Pancreas (tissue), 10 donors: Measurements from ENCODE around the gene TGFA. TPM values are rescaled to one million over a fixed set of nuclear protein-coding genes. Genes with fewer than 3 reads are reported as not detected.

Source experiments
- ATAC-seq, 4 donors: fragments of 200-7000 bp; cut with Tn5 transposase; one replicate each; pipeline versions ENCODE4 v1.8.0 to v1.9.1; 2020; ENCODE audit warnings: mild to moderate bottlenecking in 4 of 4, moderate library complexity in 4 of 4
- DNase-seq, 6 donors: peaks; one replicate each; pipeline ENCODE4 v3.0.0-alpha.2; 2020
- FAIRE-seq: peaks from 2 replicates; lab custom pipeline; 2012; peaks lifted over from hg19 to GRCh38; lab: Jason Lieb, UNC
- H3K27ac ChIP-seq, 4 donors: fragments of 200-600 bp; sonication (generic); 1 replicate in 3 of 4; 2 replicates in 1 of 4; pipeline versions ENCODE4 v1.5.0 to v1.8.0; 2020
- H3K27me3 ChIP-seq, 4 donors: fragments of 200-600 bp; one replicate each; pipeline ENCODE4 v1.8.0; 2021
- H3K36me3 ChIP-seq, 3 donors: fragments of 200-600 bp; sonication (generic) in 1 of 3; one replicate each; pipeline versions ENCODE4 v1.5.0 to v1.8.0; 2020 to 2021
- H3K4me1 ChIP-seq, 3 donors: fragments of 200-600 bp; one replicate each; pipeline ENCODE4 v1.8.0; 2021
- H3K4me3 ChIP-seq, 4 donors: fragments of 200-600 bp; sonication (generic) in 2 of 4; one replicate each; pipeline versions ENCODE4 v1.5.0 to v1.8.0; 2020 to 2021
- H3K9me3 ChIP-seq, 4 donors: fragments of 200-600 bp; one replicate each; pipeline ENCODE4 v1.8.0; 2021
- WGBS, 2 donors: extraction: QIAGEN DNeasy Blood & Tissue Kit; methylation state at CpG; one replicate each; pipeline ENCODE4 v1.1.7; 2013; 5-methylcytosine and 5-hydroxymethylcytosine counted together
- intact Hi-C, 3 donors: fragments of 100-400 bp; cut with DNase I; formaldehyde crosslinking; loops; one replicate each; pipeline versions ENCODE4 v1.11.1 to v1.14.2; 2022
- polyA plus RNA-seq, 2 donors: library from polyadenylated mRNA; stranded (reverse); fragments of 200-250 nt; gene quantifications; one replicate each; pipeline ENCODE4 v1.2.3, GENCODE V29; 2013
- total RNA-seq, 6 donors: library from RNA; stranded (reverse); fragmentation: NEBNext Ultra II Directional in 4 of 6; extraction: Animal tissue kit (Norgen Biotek cat#: 25700) in 4 of 6; gene quantifications; one replicate each; pipeline versions ENCODE4 v1.2.1 to v1.2.4, GENCODE V29; 2021 to 2023
- TF ChIP-seq, protein P1 (sequence below), 4 donors: fragments of 200-600 bp; sonication (generic) in 3 of 4; IDR thresholded peaks; one replicate each; pipeline versions ENCODE4 v1.5.0 to v1.8.0; 2021; ENCODE audit warnings: antibody characterized with exemption in 4 of 4
- donor health status: healthy with polysubstance abuse.
- donor health status: DM: no; HTN: no; CAD: no; lungs with moderate emphysema.
- donor health status: DM: no; HTN: no; CAD: no.
- donor health status: control.
- donor health status: control.
- donor health status: Bipolar disorder and iron deficiency.
- donor health status: DM: yes; HTN: yes; CAD: no.
- donor health status: DM: no; HTN: no; CAD: no.
- donor health status: DM: no; HTN: no; CAD: no.
- donor health status: DM: yes; HTN: yes; CAD: no.

The TGFA gene
- total and polyA plus RNA-seq, 8 donors, result 3.8 to 13.2 (median 7.4) TPM

DNA sequence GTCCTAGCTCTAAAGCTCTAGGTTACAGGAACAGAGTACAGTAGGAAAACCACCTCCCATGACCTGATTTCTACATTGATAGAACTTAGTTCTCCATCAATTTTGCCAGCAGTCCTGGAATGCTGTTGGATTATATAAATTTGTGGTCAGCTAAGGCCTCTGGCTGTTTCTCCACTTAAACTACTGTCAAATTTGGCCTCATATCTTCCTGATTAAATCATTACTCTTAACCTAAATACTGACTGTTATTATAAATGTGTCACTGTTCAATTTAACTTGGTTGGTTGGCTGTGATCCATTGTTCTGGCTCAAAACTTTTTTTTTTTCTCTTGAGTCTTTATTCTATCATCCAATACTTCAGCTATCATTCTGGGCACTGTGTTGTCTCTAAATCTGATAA is 71.2 kb downstream of the TGFA start:
- no peaks in the 10 kb centered on the region for H3K9me3 ChIP-seq
- DNase-seq (no peak), FAIRE-seq (no peak), ATAC-seq (no peak)
- TF ChIP-seq, protein P1, sequence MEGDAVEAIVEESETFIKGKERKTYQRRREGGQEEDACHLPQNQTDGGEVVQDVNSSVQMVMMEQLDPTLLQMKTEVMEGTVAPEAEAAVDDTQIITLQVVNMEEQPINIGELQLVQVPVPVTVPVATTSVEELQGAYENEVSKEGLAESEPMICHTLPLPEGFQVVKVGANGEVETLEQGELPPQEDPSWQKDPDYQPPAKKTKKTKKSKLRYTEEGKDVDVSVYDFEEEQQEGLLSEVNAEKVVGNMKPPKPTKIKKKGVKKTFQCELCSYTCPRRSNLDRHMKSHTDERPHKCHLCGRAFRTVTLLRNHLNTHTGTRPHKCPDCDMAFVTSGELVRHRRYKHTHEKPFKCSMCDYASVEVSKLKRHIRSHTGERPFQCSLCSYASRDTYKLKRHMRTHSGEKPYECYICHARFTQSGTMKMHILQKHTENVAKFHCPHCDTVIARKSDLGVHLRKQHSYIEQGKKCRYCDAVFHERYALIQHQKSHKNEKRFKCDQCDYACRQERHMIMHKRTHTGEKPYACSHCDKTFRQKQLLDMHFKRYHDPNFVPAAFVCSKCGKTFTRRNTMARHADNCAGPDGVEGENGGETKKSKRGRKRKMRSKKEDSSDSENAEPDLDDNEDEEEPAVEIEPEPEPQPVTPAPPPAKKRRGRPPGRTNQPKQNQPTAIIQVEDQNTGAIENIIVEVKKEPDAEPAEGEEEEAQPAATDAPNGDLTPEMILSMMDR (IDR thresholded peaks at IDR 0.05), result no peak
- no peak overlapping the region for H3K27ac ChIP-seq
- no peaks in the 10 kb centered on the region for H3K36me3 ChIP-seq
- H3K4me1 ChIP-seq, result no peaks in the 10 kb centered on the region
- H3K27me3 ChIP-seq, result no peaks in the 10 kb centered on the region
- intact Hi-C loops, result no loop called here
- H3K4me3 ChIP-seq, result no peak overlapping the region

- H3K36me3 ChIP-seq, result no peaks in the 10 kb centered on the region
- FAIRE-seq (no peak), ATAC-seq (no peak)
Measured at GRCh38 chr2:70480468-70480867, 73.2 kb downstream of the TGFA start.

DNA sequence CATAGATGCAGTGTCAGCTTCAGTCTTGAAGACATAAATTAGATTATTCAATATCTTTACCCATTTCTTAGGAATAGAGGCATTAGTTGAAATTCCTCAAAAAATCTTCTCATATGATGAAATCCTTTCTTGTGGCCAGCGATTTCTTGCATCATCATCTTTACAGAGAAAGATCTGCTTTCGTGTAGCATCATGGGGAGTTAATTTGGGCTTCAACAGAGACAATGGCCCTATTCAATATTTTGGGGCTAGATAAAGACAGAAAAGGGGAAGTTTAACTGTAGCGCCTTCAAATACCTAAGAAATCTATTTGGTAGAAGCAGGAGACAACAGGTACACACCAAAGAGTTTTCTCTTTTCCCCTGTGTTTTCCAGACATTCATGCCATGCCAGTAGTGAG is 73.8 kb downstream of the TGFA start:
- DNase-seq (no peak), ATAC-seq (no peak), FAIRE-seq (no peak)
- intact Hi-C loops, result no loop called here
- WGBS, 2 donors, result 89 to 97% methylated on average over 3 of the region's 3 CpGs
- no peak overlapping the region for H3K4me3 ChIP-seq
- H3K27ac ChIP-seq, result no peak overlapping the region
- no peaks in the 10 kb centered on the region for H3K27me3 ChIP-seq
- no peaks in the 10 kb centered on the region for H3K4me1 ChIP-seq
- TF ChIP-seq, protein P1 (IDR thresholded peaks at IDR 0.05), result no peak
- no peaks in the 10 kb centered on the region for H3K9me3 ChIP-seq
- no peaks in the 10 kb centered on the region for H3K36me3 ChIP-seq

More at GRCh38 chr2:70480468-70480867, 73.2 kb downstream of the TGFA start:
- H3K9me3 ChIP-seq, result no peaks in the 10 kb centered on the region
- TF ChIP-seq, protein P1 (IDR thresholded peaks at IDR 0.05), result no peak
- no peak overlapping the region for H3K4me3 ChIP-seq
- no peak for DNase-seq
- no peaks in the 10 kb centered on the region for H3K4me1 ChIP-seq
- no peak overlapping the region for H3K27ac ChIP-seq
- no peaks in the 10 kb centered on the region for H3K27me3 ChIP-seq
- intact Hi-C loops, result no loop called here
- WGBS, 2 donors, result 64% methylated on average over 5 of the region's 5 CpGs

DNA sequence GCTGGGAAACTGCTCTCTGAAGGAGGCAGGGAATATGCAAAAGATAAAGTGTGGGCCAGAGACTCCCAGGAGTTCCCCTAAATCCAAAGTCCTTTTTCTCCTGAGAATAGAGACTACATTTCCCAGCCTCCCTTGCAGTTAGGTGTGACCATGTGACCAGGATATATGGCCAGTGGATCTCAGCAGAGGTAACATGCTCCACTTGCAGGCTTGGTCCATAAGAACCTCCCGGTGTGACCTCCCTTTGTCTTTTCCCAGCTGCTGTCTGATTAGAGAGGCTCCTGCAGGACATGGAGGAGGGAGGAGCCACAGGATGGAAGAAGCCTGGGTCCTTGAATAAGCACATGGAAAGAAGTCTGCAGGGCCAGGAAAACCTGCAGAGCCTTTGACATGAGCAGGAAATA is 76.2 kb downstream of the TGFA start:
- no peaks in the 10 kb centered on the region for H3K27me3 ChIP-seq
- no peak overlapping the region for H3K4me3 ChIP-seq
- H3K9me3 ChIP-seq, result no peaks in the 10 kb centered on the region
- DNase-seq, result no peak
- WGBS, 2 donors, result 58 to 69% methylated on average over 1 of the region's 1 CpG
- peak in 1 of 4 donors; percentile 45 for ATAC-seq
- no peaks in the 10 kb centered on the region for H3K4me1 ChIP-seq
- H3K27ac ChIP-seq, result no peak overlapping the region
- no peak for FAIRE-seq
- no peaks in the 10 kb centered on the region for H3K36me3 ChIP-seq
- intact Hi-C loops, result no loop called here
- TF ChIP-seq, protein P1 (IDR thresholded peaks at IDR 0.05), result no peak

DNA sequence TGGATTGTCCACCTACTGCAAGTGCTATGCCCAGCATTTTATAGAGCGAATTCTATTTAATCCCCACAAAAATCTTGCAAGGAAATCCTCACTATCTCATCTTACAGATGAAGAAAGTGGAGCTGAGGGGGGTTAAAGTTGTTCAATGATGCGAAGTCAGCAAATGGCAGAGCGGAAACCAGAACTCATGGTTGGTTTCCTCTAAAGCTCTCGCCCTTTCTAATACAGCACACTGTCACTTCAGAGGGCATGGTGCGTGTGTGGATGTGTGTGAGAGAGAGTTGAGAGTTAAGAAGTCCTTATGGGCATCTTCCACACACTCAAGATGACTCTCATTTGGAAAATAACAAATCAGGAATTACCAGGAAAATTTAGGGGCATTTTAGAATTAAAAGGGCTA is 78.4 kb downstream of the TGFA start:
- Histone ChIP-seq H3K4me3 (no peak overlapping the region), H3K4me1 (no peaks in the 10 kb centered on the region), H3K36me3 (no peaks in the 10 kb centered on the region), H3K27ac (no peak overlapping the region), H3K27me3 (no peaks in the 10 kb centered on the region), H3K9me3 (no peaks in the 10 kb centered on the region)
- no peak for FAIRE-seq
- no peak for DNase-seq
- intact Hi-C loops, result no loop called here
- TF ChIP-seq, protein P1 (IDR thresholded peaks at IDR 0.05), result no peak
- peak in 1 of 4 donors; percentile 44 for ATAC-seq
- 92 to 94% methylated on average over 5 of the region's 5 CpGs for WGBS, 2 donors
